Inflammatory macrophage (primary cell): Measurements from ENCODE around the gene BAIAP2L2.

ENCODE experiments used
- DNase-seq, 2 donors: peaks; one replicate each; pipeline ENCODE4 v3.0.0-alpha.2; 2020 to 2022

BAIAP2L2 gene

GRCh38 chr22:38036392-38037062, 74.0 kb downstream of the BAIAP2L2 start:
- DNase-seq, result no peak

DNA sequence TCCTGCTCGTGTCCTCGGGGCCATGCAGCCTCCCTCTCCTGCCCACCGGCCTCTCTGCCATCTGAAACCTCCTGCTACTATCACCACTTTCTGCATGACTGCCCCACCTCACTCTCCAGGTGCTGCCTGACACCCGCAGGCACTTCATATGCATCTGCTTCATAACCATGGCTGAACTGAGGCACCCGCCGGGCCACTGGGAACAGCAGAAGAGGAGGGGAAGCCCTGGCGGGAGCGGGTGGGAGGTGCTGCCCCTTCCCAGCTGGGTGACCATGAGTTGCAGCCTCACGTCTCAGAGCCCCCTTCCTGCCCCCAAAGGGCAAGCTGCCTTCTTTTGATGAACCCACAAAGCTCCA, 75.0 kb downstream of the BAIAP2L2 start:
- no peak for DNase-seq
